ENCODE results near the gene FADS2.

GRCh38 chr11:61850687-61851086 is 22.6 kb downstream of the FADS2 start:
- no peak for TF ChIP-seq MYC (IDR thresholded peaks at IDR 0.05; ENCODE audit: low read depth, low read length)
- TF ChIP-seq CTCF (IDR thresholded peaks at IDR 0.05; ENCODE audit: low read depth, low read length) = no peak
- TF ChIP-seq POLR2A (IDR thresholded peaks at IDR 0.05; ENCODE audit: extremely low read depth, insufficient read length) = no peak

Measured in NB4 (cell line).